Measurements from ENCODE around the gene APBA2.

GRCh38 chr15:28964098-28964497 is 78.3 kb downstream of the APBA2 start:
- TF ChIP-seq CTCF (IDR thresholded peaks at IDR 0.05) (no peak), POLR2A (IDR thresholded peaks at IDR 0.05) (no peak)
